ENCODE results near the gene SLC5A2. TPM values are rescaled to one million over a fixed set of nuclear protein-coding genes. Genes with fewer than 3 reads are reported as not detected.
A peak's percentile ranks its signal among the peaks of the same experiment; 100 is the strongest.

SLC5A2 gene
- total and polyA plus RNA-seq, 2 experiments from 2014 or later, result 0.36 to 4.9 TPM

- Histone ChIP-seq H3K9me3 (ENCODE audit: low read depth) (no peaks in the 10 kb centered on the region), H3K4me3 (no peak overlapping the region), H3K27me3 (peaks cover 24% of the 10 kb centered on the region), H3K4me1 (ENCODE audit: low read depth) (peaks cover 15% of the 10 kb centered on the region), H3K27ac (no peak overlapping the region), H3K36me3 (peaks cover 8% of the 10 kb centered on the region)
- no peak for DNase-seq (ENCODE audit: low read depth in 1 of 2, low spot score in 1 of 2)
- TF ChIP-seq CTCF (IDR thresholded peaks at IDR 0.05; ENCODE audit: low read depth, low read length), result no peak
Measured at GRCh38 chr16:31474773-31475738, 7.9 kb upstream of the SLC5A2 start.

GRCh38 chr16:31475946-31476302 lies 7.0 kb upstream of the SLC5A2 start:
- no peak for DNase-seq (ENCODE audit: low read depth in 1 of 2, low spot score in 1 of 2)
- H3K4me1 ChIP-seq (ENCODE audit: low read depth), result peaks cover 14% of the 10 kb centered on the region
- TF ChIP-seq CTCF (IDR thresholded peaks at IDR 0.05; ENCODE audit: low read depth, low read length), result no peak
- no peak overlapping the region for H3K4me3 ChIP-seq
- peaks cover 24% of the 10 kb centered on the region for H3K27me3 ChIP-seq
- H3K9me3 ChIP-seq (ENCODE audit: low read depth), result no peaks in the 10 kb centered on the region
- H3K27ac ChIP-seq, result no peak overlapping the region
- H3K36me3 ChIP-seq, result peaks cover 8% of the 10 kb centered on the region

- Histone ChIP-seq H3K36me3 (peaks cover 8% of the 10 kb centered on the region), H3K9me3 (ENCODE audit: low read depth) (no peaks in the 10 kb centered on the region), H3K4me1 (ENCODE audit: low read depth) (peaks cover 9% of the 10 kb centered on the region), H3K27me3 (peaks cover 28% of the 10 kb centered on the region), H3K4me3 (peak overlapping the region; percentile 24), H3K27ac (peak overlapping the region; percentile 73)
- TF ChIP-seq CTCF (IDR thresholded peaks at IDR 0.05; ENCODE audit: low read depth, low read length), result no peak
- peak in 1 of 2 donors; percentile 73 for DNase-seq (ENCODE audit: low read depth in 1 of 2, low spot score in 1 of 2)
Measured at GRCh38 chr16:31476303-31477219, 6.4 kb upstream of the SLC5A2 start.

GRCh38 chr16:31477220-31478216 lies 5.4 kb upstream of the SLC5A2 start:
- Histone ChIP-seq H3K4me3 (peak overlapping the region; percentile 24), H3K27ac (peak overlapping the region; percentile 73), H3K36me3 (peaks cover 8% of the 10 kb centered on the region), H3K27me3 (peaks cover 35% of the 10 kb centered on the region), H3K4me1 (ENCODE audit: low read depth) (peaks cover 9% of the 10 kb centered on the region), H3K9me3 (ENCODE audit: low read depth) (no peaks in the 10 kb centered on the region)
- no peak for TF ChIP-seq CTCF (IDR thresholded peaks at IDR 0.05; ENCODE audit: low read depth, low read length)
- DNase-seq (ENCODE audit: low read depth in 1 of 2, low spot score in 1 of 2), result peak in 1 of 2 donors; percentile 85

All from cardiac muscle cell (in vitro differentiated cells and primary cell).